Osteoblast (primary cell): ENCODE data around the gene RAD23A. TPM values are rescaled to one million over a fixed set of nuclear protein-coding genes. Genes with fewer than 3 reads are reported as not detected.
"Not testable (repeated sequence)": the region's sequence is repeated elsewhere in the genome, so short reads cannot be mapped to it uniquely, and the experiment has no call there.

ENCODE experiments used
- DNase-seq: peaks from one replicate; pipeline ENCODE4 v3.0.0; 2011; ENCODE audit warnings: low spot score, mixed read lengths; ENCODE audit not compliant: insufficient read length; ENCODE audit errors: missing footprints
- H2AFZ ChIP-seq: 2 replicates; pipeline ENCODE4 v1.6.0; 2011; ENCODE audit warnings: mild to moderate bottlenecking, low read length
- H3K27ac ChIP-seq: 2 replicates; pipeline ENCODE4 v1.5.1; 2011; ENCODE audit warnings: mild to moderate bottlenecking, low read depth, low read length, moderate library complexity
- H3K27me3 ChIP-seq: 2 replicates; pipeline ENCODE4 v1.6.0; 2012; ENCODE audit warnings: mild to moderate bottlenecking, control low read depth, inconsistent platforms, low read length, moderate library complexity; ENCODE audit not compliant: insufficient read depth
- H3K36me3 ChIP-seq: 2 replicates; pipeline ENCODE4 v1.5.1; 2011; ENCODE audit warnings: mild to moderate bottlenecking, low read length, control low read depth, moderate library complexity; ENCODE audit not compliant: insufficient read depth
- H3K4me1 ChIP-seq: 2 replicates; pipeline ENCODE4 v1.5.1; 2011; ENCODE audit warnings: mild to moderate bottlenecking, low read length, control low read depth, moderate library complexity; ENCODE audit not compliant: insufficient read depth
- H3K4me2 ChIP-seq: 2 replicates; pipeline ENCODE4 v1.6.0; 2011; ENCODE audit warnings: mild to moderate bottlenecking, low read length; ENCODE audit not compliant: insufficient read depth
- H3K4me3 ChIP-seq: fragments of 200-600 bp; sonication (generic); 3 replicates; pipeline ENCODE4 v1.5.1; 2012; ENCODE audit warnings: mild to moderate bottlenecking, low read length, inconsistent platforms; ENCODE audit not compliant: insufficient read depth
- H3K79me2 ChIP-seq: 2 replicates; pipeline ENCODE4 v1.6.0; 2012; ENCODE audit warnings: mild to moderate bottlenecking, low read length, control low read depth, inconsistent platforms; ENCODE audit not compliant: insufficient read depth
- H3K9me3 ChIP-seq: 2 replicates; pipeline ENCODE4 v1.5.1; 2011; ENCODE audit warnings: low read depth, low read length, control low read depth
- H4K20me1 ChIP-seq: 2 replicates; pipeline ENCODE4 v1.6.0; 2012; ENCODE audit warnings: mild to moderate bottlenecking, low read length, control low read depth; ENCODE audit not compliant: insufficient read depth
- CTCF ChIP-seq: IDR thresholded peaks from 2 replicates; pipeline ENCODE4 v1.5.1; 2011; ENCODE audit warnings: mild to moderate bottlenecking, low read depth, low read length, moderate library complexity; ENCODE audit errors: extremely low read depth
- total RNA-seq: library from RNA; depleted of rRNA; stranded (reverse); fragments of >200 nt; gene quantifications from 2 replicates; pipeline ENCODE4 v1.2.3, GENCODE V29; 2012

Gene RAD23A
- total RNA-seq, 1 donor: 84.0 TPM

DNA sequence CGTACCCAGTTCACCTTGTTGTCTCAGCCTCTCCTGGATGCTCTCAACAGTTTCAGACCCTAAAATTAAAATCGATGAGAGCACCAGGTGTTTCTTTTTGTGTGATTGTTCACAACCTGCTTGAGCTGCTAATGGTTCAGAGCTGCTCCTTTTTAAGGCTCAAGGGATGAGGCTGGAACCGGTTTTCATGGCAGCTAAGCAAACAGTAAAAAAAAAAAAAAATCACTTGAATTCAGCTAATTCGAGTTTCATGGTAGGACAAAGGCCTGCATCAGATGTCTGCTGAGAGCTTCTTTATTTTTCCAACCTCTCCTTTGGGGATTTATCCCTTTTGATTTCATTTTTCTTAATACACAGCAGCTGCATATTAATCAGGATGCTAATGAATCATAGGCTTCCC is 33.1 kb upstream of the RAD23A start:
- H3K36me3 ChIP-seq: no peaks in the 10 kb centered on the region
- H3K79me2 ChIP-seq: no peaks in the 10 kb centered on the region
- no peak for TF ChIP-seq CTCF
- H3K4me2 ChIP-seq: peak overlapping the region; percentile 77
- DNase-seq: peak; percentile 19
- H3K27me3 ChIP-seq: peaks cover 6% of the 10 kb centered on the region
- H3K4me3 ChIP-seq: peak overlapping the region; percentile 45
- peak overlapping the region; percentile 73 for H2AFZ ChIP-seq
- H3K9me3 ChIP-seq: no peaks in the 10 kb centered on the region
- H3K27ac ChIP-seq: no peak overlapping the region
- H4K20me1 ChIP-seq: no peaks in the 10 kb centered on the region
- peaks cover 17% of the 10 kb centered on the region for H3K4me1 ChIP-seq

DNA sequence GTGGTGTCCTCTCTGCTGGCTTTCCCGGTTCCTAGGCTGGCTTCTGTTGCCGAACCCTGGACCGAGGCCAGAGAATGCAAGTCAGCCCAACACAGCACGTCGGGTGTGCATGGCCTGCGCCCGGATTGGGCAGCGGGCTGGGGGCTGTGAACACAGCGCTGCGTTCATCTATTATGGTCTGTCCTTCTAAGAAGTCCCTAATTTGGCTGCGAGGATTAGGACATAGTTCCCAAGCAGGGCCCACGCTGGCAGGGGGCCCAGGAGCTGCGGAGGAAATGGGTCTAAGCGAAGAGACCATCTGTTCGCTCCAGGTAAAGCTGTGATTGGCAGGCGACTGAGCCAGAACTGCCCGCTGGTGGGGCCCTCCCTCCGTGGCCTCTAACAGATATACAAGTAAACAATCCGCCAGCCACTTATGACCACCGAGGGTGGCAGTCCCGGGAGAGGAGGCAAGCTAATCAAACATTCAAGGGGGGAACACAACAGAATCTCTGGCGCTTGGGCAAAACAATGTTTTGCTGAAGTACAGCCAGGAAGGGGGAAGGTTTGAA is 32.6 kb upstream of the RAD23A start:
- DNase-seq: peak; percentile 77
- Histone ChIP-seq H3K4me1 (peaks cover 17% of the 10 kb centered on the region), H3K9me3 (no peaks in the 10 kb centered on the region), H2AFZ (peak overlapping the region; percentile 73), H3K4me3 (peak overlapping the region; percentile 45), H3K27ac (no peak overlapping the region), H3K79me2 (no peaks in the 10 kb centered on the region), H3K36me3 (no peaks in the 10 kb centered on the region), H4K20me1 (no peaks in the 10 kb centered on the region), H3K27me3 (peaks cover 6% of the 10 kb centered on the region), H3K4me2 (peak overlapping the region; percentile 77)
- no peak for TF ChIP-seq CTCF

- Histone ChIP-seq H3K36me3 (no peaks in the 10 kb centered on the region), H2AFZ (peak overlapping the region; percentile 40), H3K79me2 (no peaks in the 10 kb centered on the region), H3K27ac (no peak overlapping the region), H3K4me1 (peaks cover 20% of the 10 kb centered on the region), H3K9me3 (no peaks in the 10 kb centered on the region), H3K4me3 (no peak overlapping the region), H3K27me3 (peaks cover 6% of the 10 kb centered on the region), H3K4me2 (no peak overlapping the region), H4K20me1 (no peaks in the 10 kb centered on the region)
- DNase-seq: peak; percentile 67
- TF ChIP-seq CTCF: no peak
Observed at GRCh38 chr19:12913851-12914690, 31.6 kb upstream of the RAD23A start.

- peaks cover 20% of the 10 kb centered on the region for H3K4me1 ChIP-seq
- H3K27ac ChIP-seq, H3K4me2 ChIP-seq, H3K4me3 ChIP-seq, H3K36me3 ChIP-seq, H3K27me3 ChIP-seq, H2AFZ ChIP-seq, H3K9me3 ChIP-seq, H4K20me1 ChIP-seq, H3K79me2 ChIP-seq: not testable (repeated sequence)
- peak; percentile 44 for DNase-seq
Observed at GRCh38 chr19:12915860-12916259, 29.8 kb upstream of the RAD23A start.
